Activated CD4-positive, alpha-beta memory T cell treated with anti-CD3 and anti-CD28 coated beads for 36 hours (primary cell): ENCODE measurements around the gene PALM. TPM values are rescaled to one million over a fixed set of nuclear protein-coding genes. Genes with fewer than 3 reads are reported as not detected.
"Not testable (repeated sequence)": the region's sequence is repeated elsewhere in the genome, so short reads cannot be mapped to it uniquely, and the experiment has no call there.

Source experiments
- CTCF ChIA-PET: fragments of 350-600 bp; sonication (Branson Sonifier 250); formaldehyde crosslinking; loops from one replicate; lab custom pipeline; 2021; ENCODE audit warnings: antibody characterized with exemption, inconsistent platforms; lab: Charles Lee
- POLR2A ChIA-PET: fragments of 350-600 bp; sonication (Branson Sonifier 250); formaldehyde crosslinking; loops from one replicate; lab custom pipeline; 2021; ENCODE audit warnings: antibody characterized with exemption; lab: Charles Lee
- DNase-seq: peaks from one replicate; pipeline ENCODE4 v3.0.0-alpha.2; 2020
- H3K27ac Mint-ChIP-seq: one replicate; pipeline ENCODE4 v1.8.0; 2021; ENCODE audit warnings: mixed read lengths
- H3K27me3 Mint-ChIP-seq: one replicate; pipeline ENCODE4 v1.8.0; 2021; ENCODE audit warnings: mixed read lengths
- H3K36me3 Mint-ChIP-seq: one replicate; pipeline ENCODE4 v1.8.0; 2021; ENCODE audit warnings: mixed read lengths
- H3K4me1 Mint-ChIP-seq: one replicate; pipeline ENCODE4 v1.8.0; 2021; ENCODE audit warnings: low read depth, mixed read lengths
- H3K4me3 Mint-ChIP-seq: one replicate; pipeline ENCODE4 v1.8.0; 2021; ENCODE audit warnings: mild to moderate bottlenecking, mixed read lengths
- H3K9me3 Mint-ChIP-seq: one replicate; pipeline ENCODE4 v1.8.0; 2021; ENCODE audit warnings: mixed read lengths
- intact Hi-C: fragments of 100-400 bp; cut with micrococcal nuclease; formaldehyde crosslinking; loops from one replicate; pipeline ENCODE4 v1.15.1; 2023
- total RNA-seq, 2 experiments: library from RNA; stranded (reverse); gene quantifications; one replicate each; pipeline ENCODE4 v1.2.3, GENCODE V29; 2021

Gene PALM
- total RNA-seq, 2 experiments from 2014 or later, result 0.17 TPM; not detected in 1

- Mint-ChIP-seq H3K4me3 (no peak overlapping the region), H3K9me3 (no peaks in the 10 kb centered on the region), H3K4me1 (peaks cover 4% of the 10 kb centered on the region), H3K27ac (no peak overlapping the region), H3K36me3 (no peaks in the 10 kb centered on the region), H3K27me3 (peaks cover 5% of the 10 kb centered on the region)
- intact Hi-C loops, result loop anchor here (5.0 kb wide), 1 partner anchor 143 kb away; the partner anchor contains the start of gene HCN2
- DNase-seq, result no peak
- POLR2A ChIA-PET, result no interaction called here
- CTCF ChIA-PET, result interaction anchor here (0.6 kb wide), 1 partner anchor 41 kb away, joined by 3 read pairs; no protein-coding TSS in a partner anchor
Observed at GRCh38 chr19:729965-730668, 21.4 kb downstream of the PALM start.

GRCh38 chr19:731000-731399 lies 22.3 kb downstream of the PALM start:
- H3K9me3 Mint-ChIP-seq, result no peaks in the 10 kb centered on the region
- peaks cover 4% of the 10 kb centered on the region for H3K4me1 Mint-ChIP-seq
- peaks cover 2% of the 10 kb centered on the region for H3K27me3 Mint-ChIP-seq
- DNase-seq, result no peak
- no peak overlapping the region for H3K4me3 Mint-ChIP-seq
- ChIA-PET POLR2A (no interaction called here), CTCF (interaction anchor here (1.9 kb wide), 1 partner anchor 68 kb away, joined by 5 read pairs; the partner anchor contains the start of gene RNF126)
- H3K36me3 Mint-ChIP-seq, result no peaks in the 10 kb centered on the region
- intact Hi-C loops, result loop anchor here (5.0 kb wide), 1 partner anchor 144 kb away; the partner anchor contains the start of gene HCN2
- no peak overlapping the region for H3K27ac Mint-ChIP-seq

- Mint-ChIP-seq H3K27me3 (peaks cover 4% of the 10 kb centered on the region), H3K4me3 (no peak overlapping the region), H3K27ac (no peak overlapping the region), H3K36me3 (no peaks in the 10 kb centered on the region), H3K4me1 (peaks cover 4% of the 10 kb centered on the region), H3K9me3 (no peaks in the 10 kb centered on the region)
- POLR2A ChIA-PET, result no interaction called here
- CTCF ChIA-PET, result interaction anchor here (1.3 to 1.9 kb wide), 2 partner anchors 69 to 148 kb away, joined by 5 read pairs; partner anchors contain the start of gene RNF126
- intact Hi-C loops, result loop anchor here (5.0 kb wide), 1 partner anchor 145 kb away; the partner anchor contains the start of gene HCN2
- DNase-seq, result no peak
Observed at GRCh38 chr19:732148-733069, 23.7 kb downstream of the PALM start.

- intact Hi-C loops, result loop anchor here (1.0 to 5.0 kb wide), 2 partner anchors 69 to 147 kb away; partner anchors contain the start of gene HCN2
- no peak for DNase-seq
- Mint-ChIP-seq H3K27ac (no peak overlapping the region), H3K27me3 (peaks cover 7% of the 10 kb centered on the region), H3K4me1 (peaks cover 4% of the 10 kb centered on the region), H3K9me3 (no peaks in the 10 kb centered on the region), H3K4me3 (no peak overlapping the region), H3K36me3 (no peaks in the 10 kb centered on the region)
- ChIA-PET CTCF (interaction anchor here (0.6 to 1.9 kb wide), 14 partner anchors 12 to 154 kb away, joined by 3 to 19 read pairs (median 4); partner anchors contain the start of genes PTBP1 and RNF126), POLR2A (interaction anchor here (1.0 kb wide), 1 partner anchor 71 kb away, joined by 4 read pairs; the partner anchor contains the start of gene RNF126)
Observed at GRCh38 chr19:734716-735115, 26.0 kb downstream of the PALM start.

- CTCF ChIA-PET, result no interaction called here
- no peak overlapping the region for H3K4me3 Mint-ChIP-seq
- intact Hi-C loops, result no loop called here
Observed at GRCh38 chr19:736125-736524, 27.4 kb downstream of the PALM start.

GRCh38 chr19:737591-738093 lies 28.9 kb downstream of the PALM start:
- ChIA-PET POLR2A (no interaction called here), CTCF (interaction anchor here (0.7 kb wide), 1 partner anchor 30 kb away, joined by 3 read pairs; no protein-coding TSS in a partner anchor)
- peak; percentile 65 for DNase-seq
- H3K9me3 Mint-ChIP-seq, result no peaks in the 10 kb centered on the region
- intact Hi-C loops, result no loop called here
- peaks cover 4% of the 10 kb centered on the region for H3K4me1 Mint-ChIP-seq
- H3K4me3 Mint-ChIP-seq, result no peak overlapping the region
- H3K36me3 Mint-ChIP-seq, result no peaks in the 10 kb centered on the region
- peaks cover 7% of the 10 kb centered on the region for H3K27me3 Mint-ChIP-seq
- H3K27ac Mint-ChIP-seq, result no peak overlapping the region

More at GRCh38 chr19:736125-736524, 27.4 kb downstream of the PALM start:
- DNase-seq, result no peak
- Mint-ChIP-seq H3K9me3 (no peaks in the 10 kb centered on the region), H3K4me1 (peaks cover 4% of the 10 kb centered on the region), H3K36me3 (no peaks in the 10 kb centered on the region), H3K27me3 (peaks cover 7% of the 10 kb centered on the region), H3K27ac (no peak overlapping the region)
- POLR2A ChIA-PET, result no interaction called here

GRCh38 chr19:738509-739128 lies 29.9 kb downstream of the PALM start:
- CTCF ChIA-PET, result no interaction called here

GRCh38 chr19:739998-740715 lies 31.4 kb downstream of the PALM start:
- Mint-ChIP-seq H3K27me3 (peaks cover 5% of the 10 kb centered on the region), H3K9me3 (peaks cover 6% of the 10 kb centered on the region), H3K36me3 (no peaks in the 10 kb centered on the region), H3K27ac (peak overlapping the region; percentile 23), H3K4me1 (no peaks in the 10 kb centered on the region), H3K4me3 (no peak overlapping the region)
- DNase-seq, result no peak
- intact Hi-C loops, result no loop called here
- ChIA-PET CTCF (no interaction called here), POLR2A (no interaction called here)

More at GRCh38 chr19:738509-739128, 29.9 kb downstream of the PALM start:
- intact Hi-C loops, result no loop called here
- H3K36me3 Mint-ChIP-seq, result no peaks in the 10 kb centered on the region
- no peak for DNase-seq
- POLR2A ChIA-PET, result no interaction called here
- H3K4me3 Mint-ChIP-seq, result no peak overlapping the region
- peaks cover 1% of the 10 kb centered on the region for H3K9me3 Mint-ChIP-seq
- H3K27me3 Mint-ChIP-seq, result peaks cover 7% of the 10 kb centered on the region
- H3K4me1 Mint-ChIP-seq, result peaks cover 4% of the 10 kb centered on the region
- no peak overlapping the region for H3K27ac Mint-ChIP-seq

GRCh38 chr19:740816-741505 lies 32.2 kb downstream of the PALM start:
- H3K4me1 Mint-ChIP-seq, H3K27ac Mint-ChIP-seq, intact Hi-C loops, H3K36me3 Mint-ChIP-seq, DNase-seq, H3K4me3 Mint-ChIP-seq, H3K27me3 Mint-ChIP-seq, H3K9me3 Mint-ChIP-seq: not testable (repeated sequence)
- ChIA-PET POLR2A (interaction anchor here (1.0 to 1.1 kb wide), 2 partner anchors 78 to 91 kb away, joined by 3 read pairs; partner anchors contain the start of gene RNF126), CTCF (interaction anchor here (1.3 kb wide), 1 partner anchor 77 kb away, joined by 4 read pairs; the partner anchor contains the start of gene RNF126)

GRCh38 chr19:741506-742131 lies 32.9 kb downstream of the PALM start:
- peak; percentile 20 for DNase-seq
- intact Hi-C loops, result no loop called here
- POLR2A ChIA-PET, result interaction anchor here (1.0 to 1.1 kb wide), 2 partner anchors 78 to 91 kb away, joined by 3 read pairs; partner anchors contain the start of gene RNF126
- H3K4me1 Mint-ChIP-seq, result no peaks in the 10 kb centered on the region
- peaks cover 5% of the 10 kb centered on the region for H3K27me3 Mint-ChIP-seq
- CTCF ChIA-PET, result interaction anchor here (1.3 kb wide), 1 partner anchor 78 kb away, joined by 4 read pairs; the partner anchor contains the start of gene RNF126
- no peak overlapping the region for H3K27ac Mint-ChIP-seq
- H3K9me3 Mint-ChIP-seq, result peaks cover 10% of the 10 kb centered on the region
- no peaks in the 10 kb centered on the region for H3K36me3 Mint-ChIP-seq
- no peak overlapping the region for H3K4me3 Mint-ChIP-seq
